GM21576 (cell line): Measurements from ENCODE around the gene LRCH2.

ENCODE experiments used
- ATAC-seq: cut with Tn5 transposase; IDR thresholded peaks from one replicate; pipeline ENCODE4 v1.9.1; 2021; ENCODE audit warnings: mild to moderate bottlenecking, moderate library complexity; ENCODE audit not compliant: unreplicated experiment

LRCH2 gene

DNA sequence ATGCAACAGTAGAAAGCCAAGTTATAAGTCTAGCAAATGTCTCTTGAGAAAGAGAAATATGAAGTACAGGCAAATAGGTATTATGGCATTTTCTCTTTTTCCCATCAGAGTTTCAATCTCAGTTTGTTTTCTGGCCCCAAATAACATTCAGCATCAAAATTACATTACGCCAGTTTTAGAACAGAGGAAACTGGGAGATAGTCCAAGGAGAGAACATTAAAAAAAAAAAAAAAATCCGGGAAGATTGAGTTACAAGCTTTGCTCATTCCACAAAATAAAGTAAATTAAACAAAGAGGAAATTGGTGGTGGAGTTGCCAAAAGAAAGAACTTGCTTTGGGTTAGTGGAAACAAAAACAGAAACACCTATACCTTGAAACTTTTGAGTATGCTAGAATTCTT, 166.1 kb downstream of the LRCH2 start:
- ATAC-seq: no peak

DNA sequence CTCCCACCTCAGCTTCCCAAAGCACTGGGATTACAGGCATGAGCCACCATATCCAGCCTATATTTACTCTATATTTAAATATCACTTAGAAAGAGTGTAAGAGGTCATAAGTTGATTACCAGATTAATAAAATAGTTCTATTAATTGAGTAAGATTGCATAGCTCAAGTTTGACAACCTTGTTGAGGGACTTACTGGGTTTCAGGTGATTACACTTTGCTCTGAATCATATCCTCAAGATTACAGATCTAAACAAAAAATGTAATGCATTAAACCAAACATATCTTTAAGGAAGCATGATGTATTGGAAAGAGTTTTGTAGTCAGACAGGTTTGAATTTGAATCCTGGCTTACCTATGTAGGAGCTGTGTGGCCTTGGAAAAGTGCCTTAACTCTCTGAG, 168.6 kb downstream of the LRCH2 start:
- no peak for ATAC-seq
